IMR-90 (cell line): Measurements from ENCODE around the gene MYLK4. TPM values are rescaled to one million over a fixed set of nuclear protein-coding genes. Genes with fewer than 3 reads are reported as not detected.

ENCODE experiments used
- ATAC-seq: fragments of 200-7000 bp; cut with Tn5 transposase; 2 replicates; pipeline ENCODE4 v1.9.1; 2020; ENCODE audit warnings: low read depth, mild to moderate bottlenecking, moderate library complexity
- BruUV-seq: library from RNA; stranded (reverse); fragments of 400-500 nt; replicated peaks from 2 replicates; lab custom pipeline; 2021; lab: Mats Ljungman, UMichigan
- CTCF ChIA-PET: fragments of 300-600 bp; formaldehyde crosslinking; extraction: SDS; loops from one replicate; lab custom pipeline; 2021; ENCODE audit warnings: antibody characterized with exemption; lab: Yijun Ruan, JAX
- POLR2A ChIA-PET: fragments of 300-600 bp; sonication (Branson Sonifier 250); formaldehyde crosslinking; loops from one replicate; lab custom pipeline; 2022; ENCODE audit warnings: antibody characterized with exemption; ENCODE audit not compliant: unreplicated experiment; lab: Charles Lee
- DNase-seq: peaks from one replicate; pipeline ENCODE4 v3.0.0; 2013
- H2AFZ ChIP-seq: replicated peaks from 2 replicates; pipeline ENCODE3; 2013; ENCODE audit warnings: low read length, mild to moderate bottlenecking; ENCODE audit not compliant: poor library complexity
- H2AK5ac ChIP-seq: 2 replicates; pipeline ENCODE4 v1.6.1; 2013; ENCODE audit warnings: low read depth, low read length, inconsistent platforms
- H2AK9ac ChIP-seq: replicated peaks from 2 replicates; pipeline ENCODE3; 2013; ENCODE audit warnings: mild to moderate bottlenecking, low read depth, low read length, moderate library complexity; ENCODE audit not compliant: poor library complexity
- H2BK120ac ChIP-seq: 2 replicates; pipeline ENCODE4 v1.6.1; 2013; ENCODE audit warnings: low read depth, low read length, inconsistent platforms
- H2BK15ac ChIP-seq: 3 replicates; pipeline ENCODE4 v1.6.1; 2013; ENCODE audit warnings: low read depth, low read length, inconsistent platforms
- H2BK20ac ChIP-seq: 2 replicates; pipeline ENCODE4 v1.6.1; 2013; ENCODE audit warnings: low read depth, mild to moderate bottlenecking, inconsistent platforms, low read length, moderate library complexity
- H2BK5ac ChIP-seq: 2 replicates; pipeline ENCODE4 v1.6.1; 2013; ENCODE audit warnings: mild to moderate bottlenecking, low read depth, low read length, inconsistent platforms; ENCODE audit not compliant: poor library complexity, severe bottlenecking
- H3K14ac ChIP-seq: replicated peaks from 2 replicates; pipeline ENCODE4 v1.6.1; 2013; ENCODE audit warnings: low read depth, low read length, inconsistent platforms
- H3K18ac ChIP-seq: 2 replicates; pipeline ENCODE4 v1.6.1; 2013; ENCODE audit warnings: low read depth, low read length, control low read depth
- H3K23ac ChIP-seq: 2 replicates; pipeline ENCODE4 v1.6.1; 2013; ENCODE audit warnings: low read depth, low read length, inconsistent platforms
- H3K27ac ChIP-seq: 2 replicates; pipeline ENCODE4 v1.5.1; 2013; ENCODE audit warnings: mild to moderate bottlenecking, control low read depth, low read length; ENCODE audit not compliant: insufficient read depth
- H3K27me3 ChIP-seq: 2 replicates; pipeline ENCODE4 v1.6.1; 2013; ENCODE audit warnings: low read length; ENCODE audit not compliant: control insufficient read depth, insufficient read depth
- H3K36me3 ChIP-seq: 2 replicates; pipeline ENCODE4 v1.6.1; 2013; ENCODE audit warnings: low read length, mixed read lengths; ENCODE audit not compliant: control insufficient read depth, insufficient read depth
- H3K4ac ChIP-seq: 2 replicates; pipeline ENCODE4 v1.6.1; 2013; ENCODE audit warnings: low read depth, low read length, inconsistent platforms
- H3K4me1 ChIP-seq: 2 replicates; pipeline ENCODE4 v1.6.1; 2013; ENCODE audit warnings: low read length, mixed read lengths; ENCODE audit not compliant: control insufficient read depth, insufficient read depth
- H3K4me2 ChIP-seq: 2 replicates; pipeline ENCODE4 v1.6.1; 2013; ENCODE audit warnings: low read depth, mild to moderate bottlenecking, control low read depth, low read length, moderate library complexity
- H3K4me3 ChIP-seq: 2 replicates; pipeline ENCODE4 v1.5.1; 2013; ENCODE audit warnings: low read depth, mild to moderate bottlenecking, control low read depth, low read length, moderate library complexity; ENCODE audit not compliant: insufficient read depth
- H3K56ac ChIP-seq: 2 replicates; pipeline ENCODE4 v1.6.1; 2013; ENCODE audit warnings: low read length, inconsistent platforms; ENCODE audit not compliant: insufficient read depth; ENCODE audit errors: extremely low read depth
- H3K79me1 ChIP-seq, 2 experiments: 2 replicates each; pipeline ENCODE4 v1.6.1; 2013; ENCODE audit warnings: low read length in 2 of 2, inconsistent platforms in 1 of 2, low read depth in 1 of 2
- H3K9ac ChIP-seq: 2 replicates; pipeline ENCODE4 v1.6.1; 2013; ENCODE audit warnings: low read depth, low read length, control low read depth
- H3K9me1 ChIP-seq: 2 replicates; pipeline ENCODE4 v1.6.1; 2013; ENCODE audit warnings: low read length, inconsistent platforms; ENCODE audit not compliant: insufficient read depth
- H3K9me3 ChIP-seq: 2 replicates; pipeline ENCODE4 v1.6.1; 2013; ENCODE audit warnings: low read length; ENCODE audit not compliant: control insufficient read depth, insufficient read depth
- H4K20me1 ChIP-seq: 2 replicates; pipeline ENCODE4 v1.6.1; 2013; ENCODE audit warnings: low read length, inconsistent platforms; ENCODE audit not compliant: insufficient read depth
- H4K5ac ChIP-seq: 2 replicates; pipeline ENCODE4 v1.6.1; 2013; ENCODE audit warnings: mild to moderate bottlenecking, low read depth, low read length, control low read depth
- H4K8ac ChIP-seq, 2 experiments: 2 replicates each; pipeline ENCODE4 v1.6.1; 2013; ENCODE audit warnings: low read depth in 2 of 2, low read length in 2 of 2, control low read depth in 1 of 2, inconsistent platforms in 1 of 2
- H4K91ac ChIP-seq: 2 replicates; pipeline ENCODE4 v1.6.1; 2013; ENCODE audit warnings: low read depth, low read length, inconsistent platforms; ENCODE audit not compliant: insufficient read depth
- BHLHE40 ChIP-seq: fragments of 150-350 bp; IDR thresholded peaks from 2 replicates; pipeline ENCODE4 v1.6.1; 2016; ENCODE audit warnings: mild to moderate bottlenecking, low read depth, low read length
- CEBPB ChIP-seq: IDR thresholded peaks from 2 replicates; pipeline ENCODE4 v1.6.1; 2012; ENCODE audit warnings: low read depth, low read length, improper control_type of control experiment
- CHD1 ChIP-seq: IDR thresholded peaks from 2 replicates; pipeline ENCODE4 v1.6.1; 2012; ENCODE audit warnings: low read depth, low read length, improper control_type of control experiment
- ELK1 ChIP-seq: fragments of 150-350 bp; IDR thresholded peaks from 2 replicates; pipeline ENCODE4 v1.6.1; 2016; ENCODE audit warnings: low read depth, mild to moderate bottlenecking, low read length, moderate library complexity, borderline replicate concordance
- FOS ChIP-seq: fragments of 150-350 bp; IDR thresholded peaks from 2 replicates; pipeline ENCODE4 v1.6.1; 2016; ENCODE audit warnings: low read depth, low read length
- MAZ ChIP-seq: IDR thresholded peaks from 2 replicates; pipeline ENCODE4 v1.6.1; 2012; ENCODE audit warnings: low read depth, mild to moderate bottlenecking, low read length, improper control_type of control experiment, moderate library complexity, borderline replicate concordance
- MXI1 ChIP-seq: IDR thresholded peaks from 2 replicates; pipeline ENCODE4 v1.6.1; 2012; ENCODE audit warnings: low read depth, mild to moderate bottlenecking, low read length, moderate library complexity, borderline replicate concordance
- NFE2L2 ChIP-seq: fragments of 150-350 bp; IDR thresholded peaks from 2 replicates; pipeline ENCODE4 v1.6.1; 2016; ENCODE audit warnings: low read depth, mild to moderate bottlenecking, low read length
- POLR2A ChIP-seq: IDR thresholded peaks from 2 replicates; pipeline ENCODE4 v1.6.1; 2012; ENCODE audit warnings: mild to moderate bottlenecking, low read depth, low read length
- RAD21 ChIP-seq: IDR thresholded peaks from 2 replicates; pipeline ENCODE4 v1.6.1; 2012; ENCODE audit warnings: low read length, improper control_type of control experiment
- RCOR1 ChIP-seq: IDR thresholded peaks from 2 replicates; pipeline ENCODE4 v1.6.1; 2012; ENCODE audit warnings: mild to moderate bottlenecking, low read length, improper control_type of control experiment; ENCODE audit not compliant: insufficient replicate concordance
- SMC3 ChIP-seq: fragments of 150-350 bp; IDR thresholded peaks from 2 replicates; pipeline ENCODE4 v1.6.1; 2016; ENCODE audit warnings: low read depth, mild to moderate bottlenecking, antibody characterized with exemption, low read length, moderate library complexity
- USF2 ChIP-seq: fragments of 150-350 bp; IDR thresholded peaks from 2 replicates; pipeline ENCODE4 v1.6.1; 2017; ENCODE audit warnings: mild to moderate bottlenecking, antibody characterized with exemption, low read length, low read depth
- WGBS, 2 experiments: methylation state at CpG; one replicate each; pipeline versions ENCODE4 v1.1.5 to v1.1.7; 2013; ENCODE audit warnings: missing lambda C conversion rate in 2 of 2; ENCODE audit not compliant: insufficient read length in 1 of 2; ENCODE audit errors: extremely low coverage in 2 of 2; 5-methylcytosine and 5-hydroxymethylcytosine counted together
- dilution Hi-C: fragments of 300-500 bp; cut with HindIII; formaldehyde crosslinking; loops from one replicate; pipeline ENCODE4 v1.14.3; 2018; ENCODE audit warnings: low sequenced_read_pairs; ENCODE audit not compliant: unreplicated experiment
- in situ Hi-C: fragments of 300-500 bp; cut with MboI; formaldehyde crosslinking; loops from 3 replicates; pipeline ENCODE4 v1.14.3; 2019; ENCODE audit warnings: low sequenced_read_pairs, inconsistent platforms, mixed read lengths
- intact Hi-C: fragments of 100-400 bp; cut with micrococcal nuclease; formaldehyde crosslinking; loops from 2 replicates; pipeline ENCODE4 v1.10.0; 2022
- polyA plus RNA-seq, 3 experiments: library from polyadenylated mRNA; depleted of rRNA; stranded (reverse); fragments of >200 nt; gene quantifications; 2 replicates each; pipeline ENCODE4 v1.2.3, GENCODE V29; 2012; ENCODE audit warnings: low replicate concordance in 1 of 3
- total RNA-seq: library from RNA; depleted of rRNA; stranded (reverse); fragments of >200 nt; gene quantifications from 2 replicates; pipeline ENCODE4 v1.2.3, GENCODE V29; 2012

MYLK4 gene
- total and polyA plus RNA-seq, 2 of the 4 experiments (the other 2 are of a cell fraction) = under 0.01 to 0.07 TPM

- no peak for TF ChIP-seq USF2
Observed at GRCh38 chr6:2750832-2751231, at the start of gene MYLK4 (continued).

- Histone ChIP-seq H3K14ac (0 out of 2 replicates have a peak overlapping the region, but pooled peaks have one; percentile 55), H3K4me1 (0 out of 2 replicates have a peak, but pooled peaks cover 3% of the 10 kb centered on the region), H2BK20ac (no peak overlapping the region), H2BK120ac (no peak overlapping the region), H2BK15ac (no peak overlapping the region; the same call in 2 of the 3 replicates), H3K56ac (no peak overlapping the region), H3K36me3 (no peaks in the 10 kb centered on the region), H3K27ac (no peak overlapping the region), H2BK5ac (no peak overlapping the region), H3K9ac (no peak overlapping the region), H2AK5ac (peak overlapping the region; percentile 28; the same call in 1 of the 2 replicates), H3K23ac (no peak overlapping the region), H4K91ac (no peak overlapping the region), H3K79me1 (peaks cover 3 to 32% of the 10 kb centered on the region in 2 experiments; a peak in 2 of 4 replicates), H4K5ac (no peak overlapping the region), H3K4ac (no peak overlapping the region), H3K18ac (no peak overlapping the region), H2AFZ (no peak overlapping the region), H3K4me3 (no peak overlapping the region), H4K8ac (no peak overlapping the region), H2AK9ac (no peak overlapping the region), H3K27me3 (no peaks in the 10 kb centered on the region), H3K9me3 (no peaks in the 10 kb centered on the region), H3K4me2 (no peak overlapping the region), H4K20me1 (no peaks in the 10 kb centered on the region), H3K9me1 (peaks cover 23% of the 10 kb centered on the region)
- TF ChIP-seq SMC3 (no peak), MAZ (no peak), CHD1 (no peak), CEBPB (no peak), FOS (no peak), NFE2L2 (no peak), RAD21 (no peak), MXI1 (no peak), BHLHE40 (no peak), RCOR1 (no peak), POLR2A (no peak), ELK1 (no peak), USF2 (no peak)
- BruUV-seq = no TSS peak
- in situ Hi-C loops = loop anchor here (10.0 kb wide), 1 partner anchor 135 kb away; no protein-coding TSS in a partner anchor
- ATAC-seq (no peak), DNase-seq (no peak)
- dilution Hi-C loops = no loop called here
- intact Hi-C loops = no loop called here
- POLR2A ChIA-PET = no interaction called here
- CTCF ChIA-PET = no interaction called here
- no CpG with 5 or more reads among the region's 11 CpGs for WGBS, 2 experiments
Observed at GRCh38 chr6:2799936-2800527, 49.3 kb upstream of the MYLK4 start.
